ENCODE data around the gene FLT4. TPM values are rescaled to one million over a fixed set of nuclear protein-coding genes. Genes with fewer than 3 reads are reported as not detected.
"Not testable (repeated sequence)": the region's sequence is repeated elsewhere in the genome, so short reads cannot be mapped to it uniquely, and the experiment has no call there.

The FLT4 gene
- total RNA-seq, 1 donor from 2014 or later, result 24.8 TPM

- ATAC-seq (no peak), DNase-seq (no peak)
- peaks cover 10% of the 10 kb centered on the region for H3K27me3 ChIP-seq (ENCODE audit: low read depth)
- no peaks in the 10 kb centered on the region for H3K4me1 ChIP-seq
- no peak for TF ChIP-seq CTCF (IDR thresholded peaks at IDR 0.05)
- no peaks in the 10 kb centered on the region for H3K36me3 ChIP-seq
- no peak overlapping the region for H3K4me3 ChIP-seq
- no peak overlapping the region for H3K27ac ChIP-seq
- H3K9me3 ChIP-seq, result no peaks in the 10 kb centered on the region
- intact Hi-C loops (cut with DNase I), result no loop called here
Measured at GRCh38 chr5:180683220-180683922, 34.0 kb upstream of the FLT4 start.

- Histone ChIP-seq H3K4me3 (no peak overlapping the region), H3K9me3 (no peaks in the 10 kb centered on the region), H3K27me3 (ENCODE audit: low read depth) (peaks cover 10% of the 10 kb centered on the region), H3K36me3 (no peaks in the 10 kb centered on the region), H3K4me1 (no peaks in the 10 kb centered on the region), H3K27ac (no peak overlapping the region)
- no peak for TF ChIP-seq CTCF (IDR thresholded peaks at IDR 0.05)
- no peak for DNase-seq
- ATAC-seq, result no peak
- intact Hi-C loops (cut with DNase I), result no loop called here
Measured at GRCh38 chr5:180682560-180682959, 33.2 kb upstream of the FLT4 start.

GRCh38 chr5:180682008-180682407 lies 32.6 kb upstream of the FLT4 start:
- H3K9me3 ChIP-seq; H3K27ac ChIP-seq; H3K36me3 ChIP-seq; ATAC-seq; DNase-seq; H3K4me3 ChIP-seq; H3K4me1 ChIP-seq; intact Hi-C loops (cut with DNase I): not testable (repeated sequence)
- H3K27me3 ChIP-seq (ENCODE audit: low read depth), result peaks cover 10% of the 10 kb centered on the region

GRCh38 chr5:180678319-180678718 lies 28.9 kb upstream of the FLT4 start:
- H3K27me3 ChIP-seq (ENCODE audit: low read depth), result peaks cover 24% of the 10 kb centered on the region
- H3K4me1 ChIP-seq; H3K36me3 ChIP-seq; DNase-seq; H3K9me3 ChIP-seq; intact Hi-C loops (cut with DNase I); H3K27ac ChIP-seq; ATAC-seq; H3K4me3 ChIP-seq: not testable (repeated sequence)

- H3K27me3 ChIP-seq (ENCODE audit: low read depth), result peaks cover 23% of the 10 kb centered on the region
- intact Hi-C loops (cut with DNase I), result no loop called here
Measured at GRCh38 chr5:180675036-180675635, 25.7 kb upstream of the FLT4 start.

GRCh38 chr5:180674090-180674475 lies 24.7 kb upstream of the FLT4 start:
- ATAC-seq; DNase-seq; H3K4me1 ChIP-seq; H3K27ac ChIP-seq; H3K36me3 ChIP-seq; H3K9me3 ChIP-seq; intact Hi-C loops (cut with DNase I): not testable (repeated sequence)
- peak overlapping the region; percentile 25 for H3K4me3 ChIP-seq
- peaks cover 23% of the 10 kb centered on the region for H3K27me3 ChIP-seq (ENCODE audit: low read depth)

More at GRCh38 chr5:180675036-180675635, 25.7 kb upstream of the FLT4 start:
- H3K27ac ChIP-seq, result no peak overlapping the region
- H3K4me1 ChIP-seq, result peaks cover 7% of the 10 kb centered on the region
- no peaks in the 10 kb centered on the region for H3K36me3 ChIP-seq
- no peak for TF ChIP-seq CTCF (IDR thresholded peaks at IDR 0.05)
- DNase-seq (no peak), ATAC-seq (no peak)
- H3K9me3 ChIP-seq, result no peaks in the 10 kb centered on the region
- H3K4me3 ChIP-seq, result no peak overlapping the region

- Histone ChIP-seq H3K27me3 (ENCODE audit: low read depth) (peaks cover 23% of the 10 kb centered on the region), H3K36me3 (no peaks in the 10 kb centered on the region), H3K4me3 (peak overlapping the region; percentile 25), H3K9me3 (no peaks in the 10 kb centered on the region), H3K27ac (no peak overlapping the region), H3K4me1 (peaks cover 7% of the 10 kb centered on the region)
- DNase-seq (no peak), ATAC-seq (no peak)
- TF ChIP-seq CTCF (IDR thresholded peaks at IDR 0.05), result no peak
- intact Hi-C loops (cut with DNase I), result no loop called here
Measured at GRCh38 chr5:180673371-180674089, 24.1 kb upstream of the FLT4 start.

- H3K27me3 ChIP-seq (ENCODE audit: low read depth), result peaks cover 23% of the 10 kb centered on the region
- intact Hi-C loops (cut with DNase I); H3K36me3 ChIP-seq; ATAC-seq; H3K27ac ChIP-seq; H3K4me1 ChIP-seq; H3K9me3 ChIP-seq; H3K4me3 ChIP-seq; DNase-seq: not testable (repeated sequence)
Measured at GRCh38 chr5:180671958-180672524, 22.6 kb upstream of the FLT4 start.
